ENCODE results near the gene SPTSSB.

Gene SPTSSB

GRCh38 chr3:161371441-161372320 lies at the start of gene SPTSSB:
Gene SPTSSB (minus strand): TSS chr3:161371517. CDS start chr3:161346323, 25,194 bp downstream.
- H3K4me3 ChIP-seq (ENCODE audit: low read depth, low read length), result peak within 1 kb of the TSS; percentile 18
- no peak for DNase-seq (ENCODE audit: low read depth)
- no peak for TF ChIP-seq CTCF (IDR thresholded peaks at IDR 0.05; ENCODE audit: low read depth, low read length, missing control alignments)

- H3K4me3 ChIP-seq (ENCODE audit: low read depth, low read length), result no peak overlapping the region
- no peak for TF ChIP-seq CTCF (IDR thresholded peaks at IDR 0.05; ENCODE audit: low read depth, low read length, missing control alignments)
- DNase-seq (ENCODE audit: low read depth), result no peak
Measured at GRCh38 chr3:161420746-161421145, 49.4 kb upstream of the SPTSSB start.

- no peak overlapping the region for H3K4me3 ChIP-seq (ENCODE audit: low read depth, low read length)
- TF ChIP-seq CTCF (IDR thresholded peaks at IDR 0.05; ENCODE audit: low read depth, low read length, missing control alignments), result no peak
- no peak for DNase-seq (ENCODE audit: low read depth)
Measured at GRCh38 chr3:161419555-161420333, 48.4 kb upstream of the SPTSSB start.

GRCh38 chr3:161415506-161416231 lies 44.4 kb upstream of the SPTSSB start:
- no peak overlapping the region for H3K4me3 ChIP-seq (ENCODE audit: low read depth, low read length)
- TF ChIP-seq CTCF (IDR thresholded peaks at IDR 0.05; ENCODE audit: low read depth, low read length, missing control alignments), result no peak
- no peak for DNase-seq (ENCODE audit: low read depth)

GRCh38 chr3:161414907-161415306 lies 43.6 kb upstream of the SPTSSB start:
- DNase-seq (ENCODE audit: low read depth), result no peak
- TF ChIP-seq CTCF (IDR thresholded peaks at IDR 0.05; ENCODE audit: low read depth, low read length, missing control alignments), result no peak
- H3K4me3 ChIP-seq (ENCODE audit: low read depth, low read length), result no peak overlapping the region

- no peak overlapping the region for H3K4me3 ChIP-seq (ENCODE audit: low read depth, low read length)
- no peak for TF ChIP-seq CTCF (IDR thresholded peaks at IDR 0.05; ENCODE audit: low read depth, low read length, missing control alignments)
- no peak for DNase-seq (ENCODE audit: low read depth)
Measured at GRCh38 chr3:161413855-161414210, 42.5 kb upstream of the SPTSSB start.
